HG03060 (cell line): Measurements from ENCODE around the gene NFE2L2.
"Not testable (repeated sequence)": the region's sequence is repeated elsewhere in the genome, so short reads cannot be mapped to it uniquely, and the experiment has no call there.

Experiments
- ATAC-seq: cut with Tn5 transposase; IDR thresholded peaks from one replicate; pipeline ENCODE4 v1.9.1; 2021; ENCODE audit warnings: low read depth, moderate number of reproducible peaks; ENCODE audit not compliant: unreplicated experiment

The NFE2L2 gene

DNA sequence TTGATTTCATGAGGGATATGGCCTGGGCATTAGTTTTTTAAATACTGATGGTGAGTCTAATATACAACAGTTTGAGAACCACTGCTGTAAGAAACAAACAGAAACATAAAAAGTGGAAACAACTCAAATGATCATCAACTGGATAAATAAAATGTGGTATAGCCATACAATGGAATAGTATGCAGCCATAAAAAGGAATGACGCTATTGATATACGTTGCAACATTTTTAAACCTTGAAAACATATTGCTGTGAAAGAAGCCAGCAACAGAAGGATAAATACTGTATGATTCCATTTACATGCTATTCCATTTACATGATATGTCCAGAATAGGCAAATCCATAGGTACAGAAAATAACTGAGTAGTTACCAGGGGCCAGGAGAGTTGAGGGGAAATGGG, 6.5 kb downstream of the NFE2L2 start:
- no peak for ATAC-seq

DNA sequence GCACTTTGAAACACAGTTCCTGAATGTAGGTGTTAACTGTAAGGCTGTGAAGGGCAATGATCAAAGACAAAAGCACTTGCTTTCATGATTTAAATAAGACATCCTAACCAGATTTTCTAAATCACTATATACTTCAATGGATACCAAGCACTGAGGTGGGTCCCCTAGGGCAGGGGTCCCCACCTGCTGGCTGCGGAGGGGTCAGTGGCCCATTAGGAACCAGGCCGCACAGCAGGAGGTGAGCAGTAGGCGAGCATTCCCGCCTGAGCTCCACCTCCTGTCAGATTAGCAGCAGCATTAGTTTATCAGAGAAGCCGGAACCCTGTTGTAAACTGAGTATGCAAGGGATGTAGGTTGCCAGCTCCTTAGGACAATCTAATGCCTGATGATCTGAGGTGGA, 7.1 kb downstream of the NFE2L2 start:
- ATAC-seq, result no peak

DNA sequence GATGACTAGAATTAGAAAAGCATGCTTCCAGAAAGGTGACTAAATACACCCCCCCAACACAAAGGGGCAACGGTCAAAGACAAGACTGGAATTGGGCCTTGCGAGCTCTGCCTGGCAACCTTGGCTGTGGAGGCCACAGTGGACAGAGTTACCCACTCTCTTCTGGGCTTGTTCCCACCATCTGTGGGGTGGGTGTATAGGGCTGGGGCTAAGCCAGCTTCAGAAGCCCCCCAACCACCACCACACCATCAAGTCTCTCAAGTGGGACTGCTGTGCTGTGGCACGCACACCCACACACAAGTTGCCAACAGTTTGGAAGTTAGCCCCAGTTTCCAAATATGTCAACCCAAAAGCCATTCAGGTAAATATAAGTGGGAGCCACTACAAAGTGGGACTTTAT, 7.8 kb downstream of the NFE2L2 start:
- ATAC-seq, result no peak

DNA sequence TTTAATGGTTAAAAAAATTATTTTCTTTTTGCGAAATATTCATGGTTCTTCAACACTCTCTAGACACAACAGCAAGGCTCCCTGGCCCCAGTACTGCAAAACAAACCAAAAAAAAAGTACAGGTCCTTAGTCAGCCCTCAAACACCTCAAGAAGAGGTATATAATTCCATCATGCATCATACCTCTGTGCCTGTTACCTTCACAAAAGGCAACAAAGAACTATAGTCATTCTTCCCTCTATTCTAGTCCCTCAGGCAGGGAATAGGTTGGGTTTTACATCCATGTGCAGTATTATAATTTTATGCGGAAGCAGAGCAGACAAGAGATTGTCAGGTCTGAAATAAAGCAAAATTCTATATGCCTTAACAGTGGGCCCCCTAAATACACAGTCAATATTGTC, 8.5 kb downstream of the NFE2L2 start:
- ATAC-seq, result no peak

DNA sequence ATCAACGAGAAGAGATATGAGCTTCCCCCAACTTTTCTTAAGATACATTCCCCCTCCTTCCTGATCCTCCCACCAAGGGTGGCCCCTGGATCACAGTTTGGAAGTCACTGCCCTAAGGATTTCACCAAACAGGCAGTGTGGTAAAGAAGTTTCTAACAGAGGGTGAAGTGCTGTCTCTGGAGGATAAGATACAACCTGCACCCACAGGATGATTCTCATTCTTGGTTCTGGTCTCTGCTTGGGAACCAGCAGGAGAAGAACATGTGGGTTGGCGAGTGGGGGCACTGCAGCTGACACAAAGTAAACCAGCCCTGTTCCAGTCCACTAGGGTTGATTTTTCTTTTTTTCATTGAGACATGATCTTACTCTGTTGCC, 9.3 kb downstream of the NFE2L2 start:
- ATAC-seq, result no peak

DNA sequence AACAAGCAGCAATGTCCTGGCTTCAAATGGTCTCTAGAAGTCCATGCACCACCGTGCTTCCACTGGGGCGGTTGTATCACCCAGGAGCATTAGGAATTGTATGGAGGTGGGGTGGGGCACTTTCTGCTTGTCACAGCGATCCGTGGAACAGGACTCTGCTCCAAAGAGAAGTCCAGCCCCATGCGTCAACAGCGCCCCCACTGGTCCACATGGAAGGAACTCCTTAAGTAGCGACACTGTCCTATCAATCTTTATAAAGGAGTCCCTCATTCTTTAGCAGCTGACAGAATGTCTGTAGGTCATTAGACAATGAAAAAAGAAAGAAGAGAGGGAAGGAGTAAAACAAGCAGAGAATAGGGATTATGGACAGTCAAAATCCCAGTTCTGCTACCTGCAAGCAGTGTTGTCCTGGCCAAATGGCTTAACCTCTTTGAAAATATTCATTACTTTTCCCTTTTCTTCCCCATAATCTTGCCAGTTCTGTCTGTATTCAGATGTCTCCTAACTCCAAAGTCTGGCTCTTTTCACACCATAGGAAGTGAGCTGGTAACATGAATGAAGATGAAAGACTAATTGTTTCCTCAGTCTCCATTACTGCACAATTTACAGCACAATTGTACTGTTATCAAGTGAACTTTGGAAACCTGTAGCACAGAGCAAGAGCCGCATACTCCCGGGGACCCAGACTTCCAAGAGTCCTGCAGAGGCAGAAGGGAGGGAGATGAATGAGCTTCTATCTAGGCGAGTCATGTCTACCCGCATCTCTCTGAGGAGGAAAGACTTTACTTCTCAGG, 9.9 kb downstream of the NFE2L2 start:
- ATAC-seq, result no peak

DNA sequence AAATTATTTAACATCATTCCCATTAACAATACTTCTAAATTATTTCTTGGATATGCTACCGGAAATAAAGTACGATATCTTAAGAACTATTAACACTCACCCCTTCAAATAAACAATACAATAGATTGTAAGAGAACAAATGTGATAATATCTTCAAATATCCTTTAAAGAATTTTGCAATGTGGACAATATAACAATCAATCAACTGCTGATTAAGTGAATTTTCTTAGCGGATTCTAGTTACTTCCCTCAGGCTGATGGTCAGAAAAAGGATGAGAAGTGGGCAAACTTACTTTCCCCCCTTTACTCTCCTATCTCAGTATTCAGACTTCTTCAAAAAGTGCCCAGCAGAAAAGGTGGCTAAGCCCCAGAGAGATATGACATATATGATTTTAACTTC, 10.8 kb downstream of the NFE2L2 start:
- no peak for ATAC-seq

DNA sequence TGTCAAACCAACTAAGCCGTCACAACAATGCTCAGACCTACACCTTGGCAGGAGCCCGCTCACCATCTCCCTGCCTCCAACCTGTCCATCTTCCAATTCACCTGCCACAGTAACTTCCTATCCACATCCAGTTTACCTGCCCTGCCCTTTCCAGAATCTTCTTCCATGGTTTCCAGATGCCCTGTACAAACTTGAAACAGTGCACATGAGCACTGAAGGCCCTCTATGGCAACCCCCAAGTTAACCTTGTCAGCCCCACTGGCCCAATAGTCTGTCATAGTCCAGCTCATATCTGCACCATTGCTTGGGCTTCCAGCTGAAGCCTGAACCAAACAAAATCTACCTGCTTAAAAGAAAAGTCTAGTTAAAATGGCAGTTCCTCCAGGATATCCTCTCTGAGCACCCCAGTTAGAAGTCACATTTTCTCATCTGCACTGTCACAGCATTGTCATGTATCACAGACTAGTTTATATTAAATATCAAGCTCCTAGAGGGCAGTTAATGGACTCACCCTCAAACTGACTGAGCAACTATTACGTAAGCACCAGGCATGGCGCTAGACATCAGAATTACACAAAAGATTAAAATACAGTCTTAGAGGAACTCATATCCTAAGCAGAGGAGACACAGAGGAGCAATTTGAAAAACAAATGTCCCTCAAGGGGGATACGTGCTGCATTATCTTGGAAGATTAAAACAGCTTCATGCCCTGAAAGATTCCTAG, 11.6 kb downstream of the NFE2L2 start:
- ATAC-seq, result no peak

DNA sequence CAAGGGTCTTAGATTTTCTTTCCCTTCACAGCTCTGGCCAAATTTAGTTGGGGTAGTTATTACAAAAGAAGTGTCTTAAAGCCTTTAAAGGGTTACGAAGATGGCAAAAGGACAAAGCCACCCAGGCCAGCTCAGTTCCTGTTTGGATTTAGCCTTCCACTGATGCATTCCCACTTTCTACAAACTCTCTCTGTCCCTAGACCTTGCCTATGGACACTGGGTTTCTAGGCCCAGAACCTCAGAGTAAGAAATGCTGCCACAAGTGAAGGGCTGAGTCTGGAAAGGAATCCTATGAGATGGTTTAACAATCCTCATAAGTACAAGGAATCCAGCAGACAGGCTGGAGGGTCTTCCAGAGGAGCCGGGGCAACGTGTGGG, 13.4 kb downstream of the NFE2L2 start:
- no peak for ATAC-seq

DNA sequence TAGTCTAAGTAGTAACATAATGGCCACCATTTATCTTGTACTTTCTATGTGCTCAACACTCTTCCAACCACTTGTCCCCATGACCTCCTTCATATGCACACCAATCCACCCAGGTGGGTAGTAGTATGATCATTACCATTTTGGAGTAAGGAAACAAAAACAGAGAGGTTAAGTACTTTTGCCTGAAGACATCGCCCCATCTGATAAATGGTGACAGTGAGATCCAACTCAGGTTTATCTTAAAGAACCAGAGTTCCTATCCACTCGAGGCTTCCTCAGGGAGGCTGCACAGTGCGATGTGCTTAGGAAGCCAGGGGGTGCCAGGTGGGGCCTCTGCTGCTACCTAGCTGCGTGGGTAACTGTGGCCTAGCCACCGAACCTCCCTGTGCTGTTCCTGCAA, 14.1 kb downstream of the NFE2L2 start:
- ATAC-seq, result no peak

DNA sequence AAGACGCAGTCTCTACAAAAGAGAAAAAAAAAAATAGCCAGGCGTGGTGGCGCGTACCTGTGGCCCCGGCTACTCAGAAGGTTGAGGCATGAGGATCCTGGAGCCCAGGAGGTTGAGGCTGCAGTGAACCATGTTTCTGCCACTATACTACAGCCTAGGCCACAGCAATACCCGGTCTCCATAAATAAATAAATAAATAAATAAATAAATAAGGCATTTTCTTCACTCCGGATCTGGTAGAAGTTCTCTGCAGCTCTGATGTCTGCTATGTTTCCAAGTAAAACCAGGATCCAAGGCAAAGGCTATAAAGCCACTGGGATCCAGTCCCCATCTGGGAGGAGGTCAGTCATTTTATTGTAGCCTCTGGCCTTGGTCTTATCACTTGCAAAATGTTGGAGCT, 15.5 kb downstream of the NFE2L2 start:
- ATAC-seq, result no peak

DNA sequence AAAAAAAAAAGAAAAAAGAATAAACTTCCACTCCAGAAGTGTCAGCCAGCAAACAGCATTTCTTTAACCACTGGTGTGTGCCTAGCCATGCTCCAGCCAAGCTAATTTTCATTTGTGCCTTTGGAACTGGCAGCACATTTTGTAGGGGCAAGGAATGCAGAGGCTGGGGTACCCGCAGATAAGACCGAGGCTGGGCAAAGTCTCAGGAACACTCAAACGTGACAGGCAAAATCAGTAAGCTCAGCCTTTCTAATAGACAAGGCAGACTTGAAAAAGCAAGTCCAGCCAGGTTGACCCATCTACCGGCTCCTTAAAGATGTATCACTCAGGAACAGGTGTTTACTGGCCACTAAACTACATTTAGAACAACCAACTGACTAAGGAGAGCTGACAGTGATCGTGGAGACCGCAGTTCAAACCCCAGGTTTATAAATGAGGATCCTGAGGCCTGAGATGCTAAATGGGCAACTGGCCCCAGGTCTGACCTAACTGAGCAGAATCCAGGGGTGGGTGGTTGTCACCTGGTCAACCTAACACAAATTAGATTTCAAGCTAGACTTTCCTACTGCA, 16.7 kb downstream of the NFE2L2 start:
- ATAC-seq, result no peak

DNA sequence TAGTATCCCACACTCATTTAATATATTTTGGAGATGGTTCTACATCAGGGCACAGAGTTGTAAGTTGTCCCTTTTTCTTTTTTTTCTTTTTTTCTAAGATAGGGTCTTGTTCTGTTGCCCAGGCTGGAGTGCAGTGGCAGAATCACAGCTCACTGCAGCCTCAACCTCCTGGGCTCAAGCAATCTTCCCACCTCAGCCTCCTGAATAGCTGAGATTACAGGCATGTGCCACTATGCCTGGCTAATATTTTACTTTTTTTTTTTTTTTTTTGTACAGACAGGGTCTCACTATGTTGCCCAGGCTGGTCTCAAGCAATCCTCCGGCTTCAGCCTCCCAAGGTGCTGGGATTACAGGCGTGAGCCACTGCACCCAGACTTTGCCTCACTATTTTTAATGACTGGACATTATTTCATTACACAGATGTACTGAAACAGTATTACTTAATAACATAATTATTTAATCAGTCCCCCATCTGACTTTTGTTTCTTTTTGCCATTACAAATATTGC, 17.9 kb downstream of the NFE2L2 start:
- ATAC-seq, result not testable (repeated sequence)

DNA sequence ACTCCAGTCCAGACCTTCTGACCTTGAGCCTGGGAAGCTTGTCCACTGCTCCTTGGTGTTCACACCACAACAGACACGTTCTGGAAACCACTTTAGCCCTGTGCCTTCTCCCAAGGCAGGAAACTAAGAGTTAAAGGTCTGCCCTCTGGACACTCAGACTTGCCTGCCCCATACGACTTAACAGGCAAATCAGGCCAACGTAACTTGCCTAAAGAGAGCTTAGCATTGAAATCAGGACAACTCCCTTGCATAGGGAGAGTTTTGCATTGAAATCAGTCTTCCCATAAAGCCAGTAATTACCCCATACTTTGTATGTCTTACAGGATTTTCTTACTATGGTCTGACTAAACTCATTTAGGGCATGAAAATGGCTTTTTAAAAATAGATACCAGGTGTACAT, 18.5 kb downstream of the NFE2L2 start:
- ATAC-seq, result no peak

DNA sequence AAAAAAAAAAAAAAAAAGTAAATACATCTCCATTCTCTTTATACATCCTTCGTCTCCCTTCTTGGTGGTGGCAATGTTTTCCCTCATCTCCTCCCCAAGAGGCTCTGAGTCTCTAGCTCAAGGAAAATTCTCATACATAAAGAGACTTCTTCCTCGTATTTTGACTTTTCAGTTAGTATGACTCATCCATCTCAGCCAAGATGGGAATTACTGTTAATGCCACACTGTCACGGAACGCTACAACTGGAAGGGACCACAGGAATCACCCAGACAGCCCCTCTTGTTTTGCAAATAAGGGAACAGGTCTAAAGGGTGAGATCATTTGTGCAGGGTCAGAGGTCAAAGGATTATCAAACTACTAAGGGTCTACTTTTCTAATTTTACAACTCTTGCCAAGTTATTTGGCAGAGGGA, 19.5 kb downstream of the NFE2L2 start:
- ATAC-seq, result no peak

DNA sequence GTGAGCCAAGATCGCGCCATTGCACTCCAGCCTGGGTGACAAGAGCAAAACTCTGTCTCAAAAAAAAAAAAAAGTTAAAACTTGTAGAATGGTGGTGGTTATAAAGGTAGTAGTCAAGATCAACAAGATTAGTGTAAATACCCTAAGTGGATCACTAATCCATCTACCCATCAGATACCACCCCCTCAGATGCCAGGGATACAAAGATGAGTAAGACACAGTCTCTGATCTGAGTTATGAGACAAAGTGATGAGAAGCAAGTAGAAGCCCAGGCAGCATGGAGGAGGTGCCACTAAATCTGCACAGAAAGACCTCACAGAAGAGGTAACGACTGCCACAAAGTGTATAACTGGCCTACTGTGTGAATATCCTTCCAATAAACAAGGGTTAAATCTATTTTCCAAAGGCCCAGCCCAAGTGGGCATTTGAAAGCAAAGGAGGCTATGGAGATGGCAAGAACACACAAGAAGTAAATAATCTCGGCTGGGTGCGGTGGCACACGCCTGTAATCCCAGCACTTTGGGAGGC, 20.2 kb downstream of the NFE2L2 start:
- ATAC-seq, result no peak

DNA sequence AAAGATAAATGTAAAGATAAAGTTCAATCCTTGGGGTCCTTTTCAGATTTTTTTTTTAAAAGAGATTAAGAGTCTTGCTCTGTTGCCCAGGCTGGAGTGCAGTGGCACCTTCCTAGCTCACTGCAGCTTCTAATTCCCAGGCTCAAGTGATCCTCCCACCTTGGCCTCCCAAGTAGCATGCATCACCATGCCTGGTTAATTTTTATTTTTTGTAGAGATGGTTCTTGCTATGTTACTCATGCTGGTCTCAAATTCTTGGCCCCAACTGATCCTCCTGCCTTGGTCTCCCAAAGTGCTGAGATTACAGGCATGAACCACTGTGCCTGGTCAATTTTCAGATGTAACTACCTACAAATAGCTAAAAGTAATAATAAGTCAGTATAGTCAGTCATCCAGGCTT, 21.1 kb downstream of the NFE2L2 start:
- no peak for ATAC-seq

DNA sequence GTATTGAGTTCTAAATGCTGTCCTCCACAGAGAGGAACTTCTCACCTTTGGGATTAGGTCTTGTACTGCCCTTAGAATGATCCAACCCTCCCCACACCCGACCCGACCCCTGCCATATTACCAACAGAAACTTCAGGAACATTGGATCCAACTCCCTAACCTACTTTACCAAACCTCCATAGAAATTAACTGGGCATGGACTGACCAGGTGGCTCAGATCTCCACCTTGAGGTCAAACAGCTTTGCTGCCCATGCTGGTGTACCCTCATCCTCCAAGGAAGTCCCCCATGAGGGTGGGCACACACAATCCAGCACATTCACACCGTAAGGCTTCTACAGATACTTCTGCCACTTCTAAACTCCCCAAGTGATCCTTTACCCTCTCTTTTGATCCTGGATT, 21.5 kb downstream of the NFE2L2 start:
- no peak for ATAC-seq

DNA sequence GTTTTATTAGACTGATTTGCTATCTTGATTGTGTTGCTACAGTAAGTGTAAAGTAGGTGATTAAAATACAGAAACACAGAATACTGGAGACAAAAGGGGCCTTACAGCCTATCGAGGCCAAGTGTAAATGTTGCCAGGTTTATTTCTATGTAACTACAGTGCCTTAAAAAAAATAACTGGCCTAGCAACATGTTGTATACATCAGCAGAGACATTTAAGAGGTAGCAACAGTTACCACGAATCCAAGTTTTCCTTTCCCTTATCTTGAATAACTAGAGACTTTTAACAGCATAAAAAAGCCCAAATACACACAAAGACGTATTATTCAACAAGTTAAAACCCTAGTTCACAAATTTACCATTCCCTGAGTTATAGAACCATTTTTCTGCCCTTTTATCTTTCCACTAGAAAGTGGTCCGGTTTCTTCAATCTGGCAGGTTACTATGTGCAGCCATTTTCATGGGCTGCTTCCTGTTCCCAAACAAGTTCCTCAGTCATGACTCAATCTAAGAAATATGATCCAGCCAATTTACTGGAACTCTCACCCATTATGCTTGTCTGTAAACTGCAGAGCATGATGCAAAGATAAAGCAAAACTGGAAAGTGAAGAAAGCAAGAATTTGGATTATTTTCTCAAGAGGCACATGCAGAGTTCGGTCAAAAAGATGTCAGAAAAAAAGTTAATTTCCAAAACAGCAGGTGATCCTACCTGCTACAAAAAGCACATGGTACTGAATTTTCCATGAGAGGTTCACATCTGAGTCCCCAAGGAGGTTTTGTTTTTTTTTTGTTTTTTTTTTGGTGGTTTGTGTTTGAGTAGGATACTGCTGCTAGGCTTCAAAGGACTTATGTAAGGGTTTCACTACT, 22.2 kb downstream of the NFE2L2 start:
- ATAC-seq, result no peak

DNA sequence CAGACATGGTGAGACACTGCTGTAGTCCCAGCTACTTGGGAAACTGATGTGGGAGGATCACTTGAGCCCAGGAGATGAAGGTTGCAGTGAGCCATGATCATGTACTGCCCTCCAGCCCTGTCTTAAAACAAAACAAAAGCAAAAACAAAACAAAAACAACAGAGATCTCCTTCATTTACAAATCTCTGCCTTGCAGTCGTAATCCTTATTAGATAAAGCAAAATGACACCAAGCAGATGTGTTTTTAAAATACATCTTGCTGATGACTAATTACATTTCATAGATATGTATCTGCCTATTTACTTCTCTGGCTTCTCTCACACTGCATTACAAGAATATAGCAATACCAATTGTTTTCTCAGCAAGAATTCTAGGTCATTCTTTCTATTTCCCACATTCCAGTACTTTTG, 22.8 kb downstream of the NFE2L2 start:
- no peak for ATAC-seq
